ENCODE results near the gene USP7.
"Not testable (repeated sequence)": the region's sequence is repeated elsewhere in the genome, so short reads cannot be mapped to it uniquely, and the experiment has no call there.

- not testable (repeated sequence) for TF ChIP-seq CTCF, EP300 (IDR thresholded peaks at IDR 0.05)
Observed at GRCh38 chr16:8968054-8968453, 4.3 kb upstream of the USP7 start.

Data from gastroesophageal sphincter (tissue), 3 donors.